ENCODE results near the gene DGLUCY.

- TF ChIP-seq CTCF (IDR thresholded peaks at IDR 0.05), result no peak
- no peak for TF ChIP-seq POLR2A (IDR thresholded peaks at IDR 0.05)
Observed at GRCh38 chr14:91263329-91263728, 149.5 kb downstream of the DGLUCY start.

Data from prostate gland (tissue), 2 donors.